ENCODE data around the gene PDZD2. TPM values are rescaled to one million over a fixed set of nuclear protein-coding genes. Genes with fewer than 3 reads are reported as not detected.

PDZD2 gene
- total and polyA plus RNA-seq, 8 donors: 16.2 to 49.8 (median 20.4) TPM

GRCh38 chr5:31990701-31991110 lies 351.8 kb downstream of the PDZD2 start:
- no peak for DNase-seq
- Histone ChIP-seq H3K27me3 (no peaks in the 10 kb centered on the region), H3K4me1 (no peaks in the 10 kb centered on the region), H3K9me3 (no peaks in the 10 kb centered on the region), H3K36me3 (no peaks in the 10 kb centered on the region), H3K27ac (no peak overlapping the region), H3K4me3 (no peak overlapping the region)
- intact Hi-C loops (cut with DNase I): no loop called here
- no peak for TF ChIP-seq CTCF (IDR thresholded peaks at IDR 0.05)
- ATAC-seq: no peak

GRCh38 chr5:31992377-31992776 lies 353.4 kb downstream of the PDZD2 start:
- Histone ChIP-seq H3K9me3 (no peaks in the 10 kb centered on the region), H3K27me3 (no peaks in the 10 kb centered on the region), H3K4me1 (no peaks in the 10 kb centered on the region), H3K4me3 (no peak overlapping the region), H3K36me3 (no peaks in the 10 kb centered on the region), H3K27ac (no peak overlapping the region)
- no peak for DNase-seq
- intact Hi-C loops (cut with DNase I): no loop called here
- no peak for TF ChIP-seq CTCF (IDR thresholded peaks at IDR 0.05)
- ATAC-seq: no peak

- intact Hi-C loops (cut with DNase I): no loop called here
These were observed 354.4 kb downstream of the PDZD2 start for GRCh38 chr5:31993165-31993961.

GRCh38 chr5:31995006-31995405 lies 356.1 kb downstream of the PDZD2 start:
- intact Hi-C loops (cut with DNase I): no loop called here
- Histone ChIP-seq H3K4me3 (no peak overlapping the region), H3K27ac (no peak overlapping the region), H3K9me3 (no peaks in the 10 kb centered on the region), H3K36me3 (no peaks in the 10 kb centered on the region), H3K4me1 (no peaks in the 10 kb centered on the region), H3K27me3 (no peaks in the 10 kb centered on the region)
- no peak for TF ChIP-seq CTCF (IDR thresholded peaks at IDR 0.05)
- ATAC-seq (no peak), DNase-seq (no peak)

More at GRCh38 chr5:31993165-31993961, 354.4 kb downstream of the PDZD2 start:
- DNase-seq (no peak), ATAC-seq (no peak)
- no peaks in the 10 kb centered on the region for H3K36me3 ChIP-seq
- no peaks in the 10 kb centered on the region for H3K4me1 ChIP-seq
- H3K4me3 ChIP-seq: no peak overlapping the region
- no peak for TF ChIP-seq CTCF (IDR thresholded peaks at IDR 0.05)
- H3K27me3 ChIP-seq: no peaks in the 10 kb centered on the region
- no peaks in the 10 kb centered on the region for H3K9me3 ChIP-seq
- no peak overlapping the region for H3K27ac ChIP-seq

GRCh38 chr5:31995714-31996113 lies 356.8 kb downstream of the PDZD2 start:
- DNase-seq: no peak
- no peak for TF ChIP-seq CTCF (IDR thresholded peaks at IDR 0.05)
- no peak overlapping the region for H3K27ac ChIP-seq
- H3K9me3 ChIP-seq: no peaks in the 10 kb centered on the region
- ATAC-seq: no peak
- intact Hi-C loops (cut with DNase I): no loop called here
- H3K36me3 ChIP-seq: no peaks in the 10 kb centered on the region
- H3K4me1 ChIP-seq: no peaks in the 10 kb centered on the region
- H3K27me3 ChIP-seq: no peaks in the 10 kb centered on the region
- no peak overlapping the region for H3K4me3 ChIP-seq

Measured in left lung (tissue), 10 donors.